ENCODE measurements around the gene RC3H1. TPM values are rescaled to one million over a fixed set of nuclear protein-coding genes. Genes with fewer than 3 reads are reported as not detected.

Gene RC3H1
- total and polyA plus RNA-seq, 2 of the 13 experiments (the other 11 are each of a cell fraction or from before 2014, with no cell fraction given), result 11.2 to 19.6 TPM

- no peak for TF ChIP-seq BRF2 (CRISPR knock-in tag; IDR thresholded peaks at IDR 0.05)
- TF ChIP-seq ZNF253 (CRISPR knock-in tag; IDR thresholded peaks at IDR 0.05; ENCODE audit: borderline replicate concordance), result no peak
- no peak for TF ChIP-seq ZNF572 (CRISPR knock-in tag; IDR thresholded peaks at IDR 0.05)
- no peak for TF ChIP-seq ZNF781 (CRISPR knock-in tag; IDR thresholded peaks at IDR 0.05; ENCODE audit: borderline replicate concordance, not compliant biosample characterization)
- TF ChIP-seq PRMT3 (CRISPR knock-in tag; IDR thresholded peaks at IDR 0.05; ENCODE audit: borderline replicate concordance, low read depth), result no peak
- no peak for TF ChIP-seq HMGA1 (CRISPR knock-in tag; conservative IDR thresholded peaks at IDR 0.05)
- no peak for TF ChIP-seq ATF6 (CRISPR knock-in tag; conservative IDR thresholded peaks at IDR 0.05)
- no peak for TF ChIP-seq ZNF660 (CRISPR knock-in tag; IDR thresholded peaks at IDR 0.05; ENCODE audit: borderline replicate concordance, low read depth)
- TF ChIP-seq ZNF670 (CRISPR knock-in tag; IDR thresholded peaks at IDR 0.05; ENCODE audit: borderline replicate concordance), result 0 out of 2 replicates have a peak, but pooled peaks have one; percentile 50
- no peak for TF ChIP-seq RARG (CRISPR knock-in tag; IDR thresholded peaks at IDR 0.05; ENCODE audit: low read depth)
- no peak for TF ChIP-seq CEBPZ (IDR thresholded peaks at IDR 0.05; ENCODE audit: low read length)
- TF ChIP-seq RBFOX2 (IDR thresholded peaks at IDR 0.05; ENCODE audit: low read depth, low read length), result 0 out of 2 replicates have a peak, but pooled peaks have one; percentile 28
- TF ChIP-seq TFAP4 (IDR thresholded peaks at IDR 0.05; ENCODE audit: borderline replicate concordance, low read depth), result no peak
- TF ChIP-seq ZNF12 (CRISPR knock-in tag; IDR thresholded peaks at IDR 0.05), result peak; percentile 43; the same call in 1 of the 2 replicates
- no peak for TF ChIP-seq DR1 (CRISPR knock-in tag; IDR thresholded peaks at IDR 0.05)
- TF ChIP-seq POLR2AphosphoS5 (IDR thresholded peaks at IDR 0.05; ENCODE audit: low read depth, low read length), result peak; percentile 67; the same call in 1 of the 2 replicates
- TF ChIP-seq ELF3 (CRISPR knock-in tag; IDR thresholded peaks at IDR 0.05), result no peak
- TF ChIP-seq HNRNPUL1 (IDR thresholded peaks at IDR 0.05; ENCODE audit: low read depth, low read length), result peak; percentile 72; the same call in 1 of the 2 replicates
- no peak for TF ChIP-seq ZNF230 (CRISPR knock-in tag; IDR thresholded peaks at IDR 0.05)
- no peak for TF ChIP-seq ZSCAN30 (CRISPR knock-in tag; IDR thresholded peaks at IDR 0.05)
Observed at GRCh38 chr1:173925306-173926242, 96.6 kb downstream of the RC3H1 start (continued).

Data from HepG2 (cell line).